Brain microvascular endothelial cell (primary cell): ENCODE results near the gene SLC14A1.

Experiments
- DNase-seq: peaks from one replicate; pipeline ENCODE4 v3.0.0-alpha.2; 2020
- H3K27ac ChIP-seq: fragments of 250-450 bp; sonication (Bioruptor Pico); 2 replicates; pipeline ENCODE4 v1.5.1; 2020; ENCODE audit warnings: mild to moderate bottlenecking, moderate library complexity
- H3K27me3 ChIP-seq: fragments of 250-450 bp; sonication (Bioruptor Pico); replicated peaks from 2 replicates; pipeline ENCODE4 v1.5.1; 2020; ENCODE audit warnings: mild to moderate bottlenecking
- H3K36me3 ChIP-seq: fragments of 250-450 bp; sonication (Bioruptor Pico); replicated peaks from 2 replicates; pipeline ENCODE4 v1.5.1; 2020; ENCODE audit warnings: mild to moderate bottlenecking
- H3K4me3 ChIP-seq: 2 replicates; pipeline ENCODE4 v1.5.1; 2011; ENCODE audit warnings: low read depth, mild to moderate bottlenecking, control low read depth, low read length, moderate library complexity
- CTCF ChIP-seq: IDR thresholded peaks from 2 replicates; pipeline ENCODE4 v1.5.1; 2011; ENCODE audit warnings: low read depth, mild to moderate bottlenecking, moderate library complexity, low read length, control low read depth, inconsistent platforms; ENCODE audit errors: missing control alignments
- in situ Hi-C: cut with HindIII; loops from 2 replicates; pipeline ENCODE4 v1.10.0; 2017; ENCODE audit warnings: low sequenced_read_pairs, low pct_ligation_motif_present

SLC14A1 gene

GRCh38 chr18:45708831-45709230, 15.2 kb upstream of the SLC14A1 start:
- Histone ChIP-seq H3K27me3 (no peaks in the 10 kb centered on the region), H3K27ac (no peak overlapping the region), H3K4me3 (no peak overlapping the region), H3K36me3 (no peaks in the 10 kb centered on the region)
- in situ Hi-C loops = no loop called here
- no peak for TF ChIP-seq CTCF
- DNase-seq = no peak

GRCh38 chr18:45712061-45712460, 11.9 kb upstream of the SLC14A1 start:
- Histone ChIP-seq H3K4me3 (no peak overlapping the region), H3K27me3 (no peaks in the 10 kb centered on the region), H3K36me3 (no peaks in the 10 kb centered on the region), H3K27ac (no peak overlapping the region)
- in situ Hi-C loops = no loop called here
- DNase-seq = no peak
- TF ChIP-seq CTCF = no peak

GRCh38 chr18:45713239-45713638, 10.7 kb upstream of the SLC14A1 start:
- H3K27ac ChIP-seq = no peak overlapping the region
- H3K36me3 ChIP-seq = no peaks in the 10 kb centered on the region
- no peak for TF ChIP-seq CTCF
- in situ Hi-C loops = no loop called here
- no peak overlapping the region for H3K4me3 ChIP-seq
- DNase-seq = no peak
- no peaks in the 10 kb centered on the region for H3K27me3 ChIP-seq

- TF ChIP-seq CTCF = no peak
- no peaks in the 10 kb centered on the region for H3K36me3 ChIP-seq
- DNase-seq = no peak
- in situ Hi-C loops = no loop called here
- H3K27me3 ChIP-seq = no peaks in the 10 kb centered on the region
- no peak overlapping the region for H3K4me3 ChIP-seq
- no peak overlapping the region for H3K27ac ChIP-seq
Observed at GRCh38 chr18:45715212-45715780, 8.7 kb upstream of the SLC14A1 start.

GRCh38 chr18:45719106-45719505, 4.9 kb upstream of the SLC14A1 start:
- no peak for DNase-seq
- no peak overlapping the region for H3K27ac ChIP-seq
- TF ChIP-seq CTCF = no peak
- H3K27me3 ChIP-seq = no peaks in the 10 kb centered on the region
- in situ Hi-C loops = no loop called here
- H3K4me3 ChIP-seq = no peak overlapping the region
- H3K36me3 ChIP-seq = no peaks in the 10 kb centered on the region

- in situ Hi-C loops = no loop called here
- TF ChIP-seq CTCF = peak; percentile 96
- H3K27me3 ChIP-seq = no peaks in the 10 kb centered on the region
- DNase-seq = peak; percentile 80
- H3K27ac ChIP-seq = no peak overlapping the region
- no peaks in the 10 kb centered on the region for H3K36me3 ChIP-seq
- no peak overlapping the region for H3K4me3 ChIP-seq
Observed at GRCh38 chr18:45722899-45723298, 1.1 kb upstream of the SLC14A1 start.
